DND-41 (cell line): ENCODE measurements around the gene FAM111B.

Source experiments
- ATAC-seq: fragments of 200-7000 bp; cut with Tn5 transposase; 3 replicates; pipeline ENCODE4 v1.9.1; 2021; ENCODE audit warnings: low read depth; ENCODE audit not compliant: insufficient read depth
- DNase-seq: peaks from one replicate; pipeline ENCODE4 v3.0.0-alpha.2; 2020
- H2AFZ ChIP-seq: 2 replicates; pipeline ENCODE4 v1.6.0; 2012; ENCODE audit warnings: low read depth, low read length
- H3K27ac ChIP-seq: 2 replicates; pipeline ENCODE4 v1.5.1; 2012; ENCODE audit warnings: low read length, inconsistent platforms
- H3K27me3 ChIP-seq: fragments of 200-600 bp; sonication (generic); 2 replicates; pipeline ENCODE4 v1.6.0; 2012; ENCODE audit warnings: low read length, mild to moderate bottlenecking, inconsistent platforms; ENCODE audit not compliant: insufficient read depth, poor library complexity
- H3K36me3 ChIP-seq: 2 replicates; pipeline ENCODE4 v1.5.1; 2012; ENCODE audit warnings: low read length, inconsistent platforms; ENCODE audit not compliant: insufficient read depth
- H3K4me1 ChIP-seq: 2 replicates; pipeline ENCODE4 v1.5.1; 2012; ENCODE audit warnings: mild to moderate bottlenecking, low read length; ENCODE audit not compliant: insufficient read depth
- H3K4me2 ChIP-seq: 2 replicates; pipeline ENCODE4 v1.6.0; 2012; ENCODE audit warnings: mild to moderate bottlenecking, moderate library complexity, low read length, inconsistent platforms; ENCODE audit not compliant: insufficient read depth
- H3K4me3 ChIP-seq, 2 experiments: fragments of 200-600 bp in 1 of 2; shearing (Covaris generic) in 1 of 2; 2 replicates each; pipeline ENCODE4 v1.5.1; 2012 to 2016; ENCODE audit warnings: inconsistent platforms in 2 of 2, low read length in 2 of 2, mild to moderate bottlenecking in 2 of 2, low read depth in 1 of 2, moderate library complexity in 1 of 2
- H3K79me2 ChIP-seq: 2 replicates; pipeline ENCODE4 v1.6.0; 2012; ENCODE audit warnings: low read length, inconsistent platforms; ENCODE audit not compliant: insufficient read depth
- H3K9ac ChIP-seq: 2 replicates; pipeline ENCODE4 v1.6.0; 2012; ENCODE audit warnings: low read depth, mild to moderate bottlenecking, inconsistent platforms, low read length, moderate library complexity
- H3K9me3 ChIP-seq: 2 replicates; pipeline ENCODE4 v1.5.1; 2012; ENCODE audit warnings: low read length, moderate library complexity, mild to moderate bottlenecking, inconsistent platforms; ENCODE audit not compliant: insufficient read depth, severe bottlenecking
- H4K20me1 ChIP-seq: 2 replicates; pipeline ENCODE4 v1.6.0; 2012; ENCODE audit warnings: low read length; ENCODE audit not compliant: insufficient read depth
- EZH2 ChIP-seq: IDR thresholded peaks from 3 replicates; pipeline ENCODE4 v1.6.1; 2012; ENCODE audit warnings: borderline replicate concordance, low read depth, mild to moderate bottlenecking, moderate library complexity, low read length, inconsistent platforms; ENCODE audit not compliant: severe bottlenecking
- TF ChIP-seq, protein P1 (sequence below): IDR thresholded peaks from 2 replicates; pipeline ENCODE4 v1.5.1; 2012; ENCODE audit warnings: borderline replicate concordance, low read length, moderate library complexity, mild to moderate bottlenecking; ENCODE audit not compliant: poor library complexity, severe bottlenecking; ENCODE audit errors: extremely low read depth

FAM111B gene

DNA sequence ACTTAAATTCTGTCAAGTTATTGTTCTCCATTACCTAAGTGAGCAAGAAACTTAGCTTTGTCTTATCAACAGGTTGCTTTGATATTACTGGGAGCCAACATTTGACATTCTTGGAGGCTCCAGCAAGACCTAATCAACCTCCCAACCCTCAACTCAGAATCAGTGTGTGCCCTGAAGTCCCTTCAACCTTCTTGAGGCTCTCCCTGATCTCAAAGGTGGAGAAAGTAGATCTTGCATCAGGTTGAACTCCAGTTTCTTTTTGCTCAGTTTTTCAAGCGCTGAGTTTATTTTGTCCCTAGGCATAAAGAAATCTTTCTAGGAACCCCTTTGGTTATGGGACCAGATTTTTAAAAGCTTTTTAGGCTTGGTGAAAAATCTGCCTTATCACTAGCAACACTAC lies 37.1 kb downstream of the FAM111B start:
- Histone ChIP-seq H3K4me2 (peak overlapping the region; percentile 74), H3K27me3 (no peaks in the 10 kb centered on the region), H4K20me1 (peaks cover 10% of the 10 kb centered on the region; the same call in 1 of the 2 replicates), H3K4me3 (peak overlapping the region; percentile 70 to 80; a peak in 3 of 4 replicates), H3K9me3 (no peaks in the 10 kb centered on the region), H2AFZ (peak overlapping the region; percentile 64), H3K36me3 (peaks cover 32% of the 10 kb centered on the region), H3K27ac (peak overlapping the region; percentile 93), H3K4me1 (peaks cover 71% of the 10 kb centered on the region), H3K79me2 (peaks cover 84% of the 10 kb centered on the region), H3K9ac (peak overlapping the region; percentile 84)
- TF ChIP-seq EZH2, result no peak
- TF ChIP-seq, protein P1, sequence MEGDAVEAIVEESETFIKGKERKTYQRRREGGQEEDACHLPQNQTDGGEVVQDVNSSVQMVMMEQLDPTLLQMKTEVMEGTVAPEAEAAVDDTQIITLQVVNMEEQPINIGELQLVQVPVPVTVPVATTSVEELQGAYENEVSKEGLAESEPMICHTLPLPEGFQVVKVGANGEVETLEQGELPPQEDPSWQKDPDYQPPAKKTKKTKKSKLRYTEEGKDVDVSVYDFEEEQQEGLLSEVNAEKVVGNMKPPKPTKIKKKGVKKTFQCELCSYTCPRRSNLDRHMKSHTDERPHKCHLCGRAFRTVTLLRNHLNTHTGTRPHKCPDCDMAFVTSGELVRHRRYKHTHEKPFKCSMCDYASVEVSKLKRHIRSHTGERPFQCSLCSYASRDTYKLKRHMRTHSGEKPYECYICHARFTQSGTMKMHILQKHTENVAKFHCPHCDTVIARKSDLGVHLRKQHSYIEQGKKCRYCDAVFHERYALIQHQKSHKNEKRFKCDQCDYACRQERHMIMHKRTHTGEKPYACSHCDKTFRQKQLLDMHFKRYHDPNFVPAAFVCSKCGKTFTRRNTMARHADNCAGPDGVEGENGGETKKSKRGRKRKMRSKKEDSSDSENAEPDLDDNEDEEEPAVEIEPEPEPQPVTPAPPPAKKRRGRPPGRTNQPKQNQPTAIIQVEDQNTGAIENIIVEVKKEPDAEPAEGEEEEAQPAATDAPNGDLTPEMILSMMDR, result no peak
- no peak for DNase-seq
- no peak for ATAC-seq

DNA sequence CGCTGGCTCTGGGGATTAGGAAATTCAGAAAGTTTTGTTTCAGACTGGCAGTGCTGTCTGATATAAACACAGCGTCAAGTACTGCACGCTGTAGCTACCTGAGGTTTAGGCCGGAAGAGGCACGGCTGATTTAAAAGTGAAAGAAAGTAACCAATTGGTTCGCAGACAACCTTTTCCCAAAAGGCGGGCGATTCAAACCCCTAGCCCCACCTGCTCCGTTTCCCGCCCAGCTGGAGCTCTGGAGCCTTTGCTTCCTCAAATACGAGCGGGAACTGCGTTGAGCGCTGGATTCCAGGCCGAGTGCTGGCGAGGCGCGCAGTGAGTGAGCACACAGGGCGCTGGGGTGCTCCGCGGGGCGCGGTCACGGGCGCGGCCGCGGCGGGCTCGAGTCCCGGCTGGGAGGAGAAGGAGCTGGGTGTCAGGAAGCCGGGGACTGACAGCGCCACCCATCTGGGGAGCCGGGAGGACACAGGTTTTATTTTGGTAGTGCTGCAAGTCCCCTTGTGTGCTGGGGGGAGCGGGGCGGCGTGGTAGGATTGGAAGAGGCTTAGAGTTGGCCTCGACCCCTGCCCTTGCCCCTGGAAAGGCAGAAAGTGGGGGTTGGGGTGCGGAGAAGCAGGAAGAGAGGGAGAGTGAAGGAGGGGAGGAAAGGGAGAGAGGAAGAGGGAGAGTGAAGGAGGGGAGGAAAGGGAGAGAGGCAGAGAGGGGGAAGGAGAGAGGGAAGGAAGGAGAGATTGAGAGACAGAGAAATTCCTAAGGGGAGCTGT lies 37.7 kb downstream of the FAM111B start:
- TF ChIP-seq, protein P1, result peak; percentile 62
- no peak for TF ChIP-seq EZH2
- Histone ChIP-seq H3K9me3 (no peaks in the 10 kb centered on the region), H2AFZ (peak overlapping the region; percentile 64), H3K36me3 (peaks cover 39% of the 10 kb centered on the region), H3K27ac (peak overlapping the region; percentile 93), H3K4me3 (peak overlapping the region; percentile 53 to 80; a peak in 3 of 4 replicates), H3K4me1 (peaks cover 73% of the 10 kb centered on the region), H3K79me2 (peaks cover 89% of the 10 kb centered on the region), H3K4me2 (peak overlapping the region; percentile 74), H3K27me3 (no peaks in the 10 kb centered on the region), H4K20me1 (peaks cover 10% of the 10 kb centered on the region; the same call in 1 of the 2 replicates), H3K9ac (peak overlapping the region; percentile 84)
- DNase-seq (peak; percentile 89), ATAC-seq (peak; percentile 68)

DNA sequence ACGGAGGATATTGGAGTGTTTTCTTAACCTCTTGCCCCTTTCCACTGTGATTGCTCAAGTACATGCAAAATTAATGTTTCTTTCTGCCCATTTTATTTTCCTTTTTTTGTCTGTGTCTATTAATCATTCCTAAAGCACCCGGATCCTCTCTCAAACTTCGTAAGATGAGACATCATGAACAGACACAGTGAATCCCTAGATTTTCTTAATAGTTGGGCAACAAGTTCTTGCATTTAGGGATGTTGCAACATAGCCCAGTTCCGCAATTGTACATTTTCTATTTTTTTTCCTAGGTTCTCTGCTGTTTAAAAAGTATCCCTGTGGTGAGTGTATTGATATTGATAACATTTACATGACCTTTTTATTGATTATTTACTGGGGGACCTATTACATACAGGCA lies 38.5 kb downstream of the FAM111B start:
- TF ChIP-seq, protein P1, result no peak
- no peak for TF ChIP-seq EZH2
- Histone ChIP-seq H3K79me2 (peaks cover 94% of the 10 kb centered on the region), H3K27ac (peak overlapping the region; percentile 93), H3K36me3 (peaks cover 46% of the 10 kb centered on the region), H3K4me2 (peak overlapping the region; percentile 74), H3K9ac (peak overlapping the region; percentile 84), H3K9me3 (no peaks in the 10 kb centered on the region), H3K4me3 (peak overlapping the region; percentile 53 to 80; a peak in 3 of 4 replicates), H3K4me1 (peaks cover 69% of the 10 kb centered on the region), H2AFZ (no peak overlapping the region; the same call in 1 of the 2 replicates), H3K27me3 (no peaks in the 10 kb centered on the region), H4K20me1 (peaks cover 15% of the 10 kb centered on the region; the same call in 1 of the 2 replicates)
- ATAC-seq, result no peak
- no peak for DNase-seq
